GM19328 (cell line): Measurements from ENCODE around the gene OR2S2.

ENCODE experiments used
- ATAC-seq: cut with Tn5 transposase; IDR thresholded peaks from one replicate; pipeline ENCODE4 v1.9.1; 2021; ENCODE audit warnings: mild to moderate bottlenecking, moderate library complexity; ENCODE audit not compliant: unreplicated experiment

The OR2S2 gene

GRCh38 chr9:35965011-35965410, 7.1 kb upstream of the OR2S2 start:
- ATAC-seq: no peak

GRCh38 chr9:35962126-35962906, 4.4 kb upstream of the OR2S2 start:
- no peak for ATAC-seq

GRCh38 chr9:35960039-35960655, 2.2 kb upstream of the OR2S2 start:
- ATAC-seq: no peak

- no peak for ATAC-seq
Observed at GRCh38 chr9:35956651-35957050, 1.3 kb downstream of the OR2S2 start.

- no peak for ATAC-seq
Observed at GRCh38 chr9:35954942-35955546, 2.9 kb downstream of the OR2S2 start.

- no peak for ATAC-seq
Observed at GRCh38 chr9:35952526-35953191, 5.3 kb downstream of the OR2S2 start.

- no peak for ATAC-seq
Observed at GRCh38 chr9:35951736-35952135, 6.2 kb downstream of the OR2S2 start.

GRCh38 chr9:35948901-35949318, 9.0 kb downstream of the OR2S2 start:
- no peak for ATAC-seq

GRCh38 chr9:35948451-35948850, 9.5 kb downstream of the OR2S2 start:
- no peak for ATAC-seq

GRCh38 chr9:35945341-35946018, 12.5 kb downstream of the OR2S2 start:
- no peak for ATAC-seq

- ATAC-seq: no peak
Observed at GRCh38 chr9:35944841-35945240, 13.1 kb downstream of the OR2S2 start.

- no peak for ATAC-seq
Observed at GRCh38 chr9:35944173-35944572, 13.8 kb downstream of the OR2S2 start.

- ATAC-seq: no peak
Observed at GRCh38 chr9:35942286-35942685, 15.7 kb downstream of the OR2S2 start.

- ATAC-seq: no peak
Observed at GRCh38 chr9:35940458-35941407, 17.2 kb downstream of the OR2S2 start.

- ATAC-seq: no peak
Observed at GRCh38 chr9:35939679-35940250, 18.2 kb downstream of the OR2S2 start.

- no peak for ATAC-seq
Observed at GRCh38 chr9:35938474-35939356, 19.2 kb downstream of the OR2S2 start.

GRCh38 chr9:35937227-35937626, 20.7 kb downstream of the OR2S2 start:
- ATAC-seq: no peak

GRCh38 chr9:35935755-35936509, 22.0 kb downstream of the OR2S2 start:
- no peak for ATAC-seq
